ENCODE measurements around the gene UPK1B.

- no peak for TF ChIP-seq POLR2A (IDR thresholded peaks at IDR 0.05)
- no peak for TF ChIP-seq CTCF (IDR thresholded peaks at IDR 0.05)
These were observed 53.9 kb downstream of the UPK1B start for GRCh38 chr3:119227070-119227850.

Data from testis (tissue), 2 donors.